SW 1271 (cell line): ENCODE data around the gene CHTF8.
"Not testable (repeated sequence)": the region's sequence is repeated elsewhere in the genome, so short reads cannot be mapped to it uniquely, and the experiment has no call there.

Experiments
- DNase-seq, 2 experiments: peaks; one replicate each; lab custom pipeline; 2025; lab: John Stamatoyannopoulos, UW

Gene CHTF8

GRCh38 chr16:69139464-69139863, 7.1 kb upstream of the CHTF8 start:
- DNase-seq = not testable (repeated sequence)

GRCh38 chr16:69138608-69139007, 6.2 kb upstream of the CHTF8 start:
- DNase-seq = no peak

- no peak for DNase-seq
Observed at GRCh38 chr16:69133373-69133954, 1.1 kb upstream of the CHTF8 start.

GRCh38 chr16:69131839-69132423, 457 bp downstream of the CHTF8 start:
- DNase-seq = peak; percentile 38 to 69

- peak in 1 of 2 experiments; percentile 40 for DNase-seq
Observed at GRCh38 chr16:69131167-69131838, 1.1 kb downstream of the CHTF8 start.

- no peak for DNase-seq
Observed at GRCh38 chr16:69130461-69130860, 1.9 kb downstream of the CHTF8 start.

GRCh38 chr16:69127966-69128510, 4.3 kb downstream of the CHTF8 start:
- DNase-seq = no peak

- DNase-seq = not testable (repeated sequence)
Observed at GRCh38 chr16:69126801-69127200, 5.6 kb downstream of the CHTF8 start.

GRCh38 chr16:69126221-69126620, 6.2 kb downstream of the CHTF8 start:
- no peak for DNase-seq

GRCh38 chr16:69124961-69125360, 7.4 kb downstream of the CHTF8 start:
- not testable (repeated sequence) for DNase-seq

GRCh38 chr16:69124406-69124805, 8.0 kb downstream of the CHTF8 start:
- DNase-seq = not testable (repeated sequence)

- DNase-seq = peak in 1 of 2 experiments; percentile 73
Observed at GRCh38 chr16:69123910-69124309, 8.5 kb downstream of the CHTF8 start.

GRCh38 chr16:69120096-69120664, 12.2 kb downstream of the CHTF8 start:
- no peak for DNase-seq

- DNase-seq = no peak
Observed at GRCh38 chr16:69119536-69119935, 12.9 kb downstream of the CHTF8 start.

GRCh38 chr16:69118994-69119393, 13.4 kb downstream of the CHTF8 start:
- DNase-seq = no peak

GRCh38 chr16:69118468-69118867, 13.9 kb downstream of the CHTF8 start:
- no peak for DNase-seq

GRCh38 chr16:69116906-69117305, 15.5 kb downstream of the CHTF8 start:
- no peak for DNase-seq

- no peak for DNase-seq
Observed at GRCh38 chr16:69116256-69116875, 16.0 kb downstream of the CHTF8 start.

GRCh38 chr16:69115837-69116236, 16.6 kb downstream of the CHTF8 start:
- no peak for DNase-seq

- DNase-seq = no peak
Observed at GRCh38 chr16:69115361-69115760, 17.0 kb downstream of the CHTF8 start.

GRCh38 chr16:69114976-69115355, 17.4 kb downstream of the CHTF8 start:
- no peak for DNase-seq

GRCh38 chr16:69114346-69114975, 17.9 kb downstream of the CHTF8 start:
- DNase-seq = no peak
